ES-I3 (cell line): Measurements from ENCODE around the gene KRT40.

Experiments
- H3K36me3 ChIP-seq: 2 replicates; pipeline ENCODE4 v1.6.1; 2013; ENCODE audit warnings: mild to moderate bottlenecking, low read length, control low read depth, moderate library complexity; ENCODE audit not compliant: insufficient read depth
- H3K4me1 ChIP-seq: 2 replicates; pipeline ENCODE4 v1.6.1; 2013; ENCODE audit warnings: mild to moderate bottlenecking, control low read depth, low read length; ENCODE audit not compliant: insufficient read depth
- H3K9ac ChIP-seq: 2 replicates; pipeline ENCODE4 v1.6.1; 2013; ENCODE audit warnings: low read depth, mild to moderate bottlenecking, low read length, moderate library complexity
- H3K9me3 ChIP-seq: 2 replicates; pipeline ENCODE4 v1.6.1; 2013; ENCODE audit warnings: mild to moderate bottlenecking, low read length, moderate library complexity; ENCODE audit not compliant: control insufficient read depth, insufficient read depth

Gene KRT40

GRCh38 chr17:40984226-40984625 lies at the start of gene KRT40:
Gene KRT40 (minus strand): TSS chr17:40984326. CDS start chr17:40984273, 53 bp downstream.
- Histone ChIP-seq H3K9ac (no peak within 1 kb of the TSS), H3K36me3 (no peaks in the 10 kb centered on the region), H3K4me1 (peaks cover 8% of the 10 kb centered on the region; the same call in 1 of the 2 replicates), H3K9me3 (no peaks in the 10 kb centered on the region)

GRCh38 chr17:41029633-41030245 lies 45.6 kb upstream of the KRT40 start, which contains the start of gene KRTAP1-4:
Gene KRTAP1-4 (minus strand): TSS chr17:41030195. CDS start chr17:41030078, 117 bp downstream.
- no peak within 1 kb of the TSS for H3K9ac ChIP-seq

DNA sequence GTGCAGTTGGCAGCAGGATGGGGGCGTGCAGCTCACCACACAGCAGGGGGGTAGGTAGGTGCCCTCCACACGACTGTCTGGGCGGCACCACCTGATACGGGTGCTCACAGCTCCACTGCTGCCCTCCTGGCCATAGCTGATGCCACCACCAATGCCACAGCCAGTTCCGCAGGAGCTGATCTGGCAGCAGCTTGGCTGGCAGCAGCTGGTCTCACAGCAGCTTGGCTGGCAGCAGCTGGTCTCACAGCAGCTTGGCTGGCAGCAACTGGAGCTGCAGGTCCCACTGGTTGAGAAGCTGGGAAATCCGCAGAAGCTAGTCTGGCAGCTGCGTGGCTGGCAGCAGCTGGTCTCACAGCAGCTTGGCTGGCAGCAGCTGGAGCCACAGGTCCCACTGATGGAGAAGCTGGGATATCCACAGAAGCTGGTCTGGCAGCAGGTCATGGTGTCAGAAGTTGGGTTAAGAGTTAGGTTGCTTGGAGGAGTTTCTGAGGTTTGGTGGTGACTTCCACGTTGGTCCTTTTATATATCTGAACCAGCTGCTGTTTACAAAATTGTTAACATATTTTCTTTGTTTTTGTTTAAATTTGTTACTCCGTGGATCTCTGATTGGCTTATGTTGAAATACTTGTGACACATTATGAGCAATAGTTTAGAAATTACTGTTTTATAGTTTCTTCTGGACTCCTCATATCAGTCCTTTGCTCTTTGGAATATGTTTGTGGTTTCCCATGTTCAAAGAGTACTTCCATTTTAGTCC lies 42.8 kb upstream of the KRT40 start, which contains the start of gene KRTAP1-5:
Gene KRTAP1-5 (minus strand): TSS at position 494 of the 757 bp plus-strand sequence. CDS start 53 bp downstream, at position 441.
- Histone ChIP-seq H3K36me3 (no peaks in the 10 kb centered on the region), H3K9ac (no peak within 1 kb of the TSS), H3K4me1 (no peaks in the 10 kb centered on the region), H3K9me3 (no peaks in the 10 kb centered on the region)

More at GRCh38 chr17:41029633-41030245, 45.6 kb upstream of the KRT40 start, which contains the start of gene KRTAP1-4:
- no peaks in the 10 kb centered on the region for H3K9me3 ChIP-seq
- no peaks in the 10 kb centered on the region for H3K36me3 ChIP-seq
- no peaks in the 10 kb centered on the region for H3K4me1 ChIP-seq

- no peaks in the 10 kb centered on the region for H3K9me3 ChIP-seq
- H3K9ac ChIP-seq = no peak overlapping the region
- H3K4me1 ChIP-seq = no peaks in the 10 kb centered on the region
- no peaks in the 10 kb centered on the region for H3K36me3 ChIP-seq
These were observed 40.6 kb upstream of the KRT40 start for GRCh38 chr17:41024697-41025096.

- H3K9me3 ChIP-seq = no peaks in the 10 kb centered on the region
- H3K9ac ChIP-seq = no peak overlapping the region
- no peaks in the 10 kb centered on the region for H3K4me1 ChIP-seq
- H3K36me3 ChIP-seq = no peaks in the 10 kb centered on the region
These were observed 36.2 kb upstream of the KRT40 start for GRCh38 chr17:41020336-41020735.

GRCh38 chr17:41019415-41019814 lies 35.3 kb upstream of the KRT40 start:
- no peak overlapping the region for H3K9ac ChIP-seq
- no peaks in the 10 kb centered on the region for H3K4me1 ChIP-seq
- H3K36me3 ChIP-seq = no peaks in the 10 kb centered on the region
- no peaks in the 10 kb centered on the region for H3K9me3 ChIP-seq

- Histone ChIP-seq H3K4me1 (no peaks in the 10 kb centered on the region), H3K9ac (no peak overlapping the region), H3K36me3 (no peaks in the 10 kb centered on the region), H3K9me3 (no peaks in the 10 kb centered on the region)
These were observed 34.4 kb upstream of the KRT40 start for GRCh38 chr17:41018541-41018940.

DNA sequence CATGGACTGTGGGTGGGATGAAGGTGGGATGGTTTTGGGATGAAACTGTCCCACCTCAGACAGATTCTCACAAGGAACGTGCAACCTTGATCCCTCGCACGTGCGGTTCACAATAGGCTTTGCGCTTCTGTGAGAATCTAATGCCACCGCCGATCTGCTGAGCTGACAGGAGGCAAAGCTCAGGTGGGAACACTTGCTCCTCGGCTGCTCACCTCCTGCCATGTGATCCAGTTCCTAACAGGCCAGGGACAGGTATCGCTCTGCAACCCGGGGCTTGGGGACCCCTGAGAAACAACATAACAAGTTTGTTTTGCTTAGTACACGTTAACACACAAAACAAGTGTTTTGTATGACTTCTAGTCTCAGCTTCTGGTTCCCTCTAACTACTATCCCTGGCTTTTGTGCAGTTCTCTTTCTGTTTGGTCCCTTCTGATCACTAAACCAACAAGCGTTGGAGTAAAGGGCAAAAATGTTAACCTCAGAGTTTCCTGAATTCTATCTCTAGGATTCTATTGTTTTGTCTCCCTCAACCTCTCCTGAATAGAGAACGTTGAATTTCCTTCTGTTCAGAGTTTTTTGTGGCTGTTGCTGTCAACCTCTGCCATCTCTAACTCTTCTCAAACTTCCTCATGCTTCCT lies 32.6 kb upstream of the KRT40 start:
- Histone ChIP-seq H3K4me1 (no peaks in the 10 kb centered on the region), H3K9me3 (no peaks in the 10 kb centered on the region), H3K36me3 (no peaks in the 10 kb centered on the region), H3K9ac (no peak overlapping the region)

GRCh38 chr17:41015454-41015853 lies 31.3 kb upstream of the KRT40 start:
- Histone ChIP-seq H3K9ac (no peak overlapping the region), H3K36me3 (no peaks in the 10 kb centered on the region), H3K9me3 (no peaks in the 10 kb centered on the region), H3K4me1 (no peaks in the 10 kb centered on the region)

DNA sequence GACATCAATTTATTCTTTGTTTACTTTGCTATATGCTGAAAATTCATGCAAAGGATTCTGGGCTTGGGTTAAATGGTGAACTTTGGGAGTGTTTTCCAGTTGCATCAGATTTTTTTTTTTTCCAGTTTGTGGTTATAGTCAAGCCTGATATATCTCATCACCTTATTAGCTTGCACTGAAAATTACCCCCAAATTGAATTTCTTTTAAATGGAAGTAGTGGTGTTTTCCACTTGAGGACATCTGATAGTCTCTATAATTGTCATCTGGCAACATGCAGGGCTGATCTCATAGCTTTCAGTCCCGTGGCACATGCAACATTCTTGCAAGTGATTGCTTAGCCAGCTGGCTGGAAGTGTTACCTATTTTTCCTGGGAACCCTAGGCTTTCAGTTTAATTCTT lies 29.5 kb upstream of the KRT40 start:
- no peak overlapping the region for H3K9ac ChIP-seq
- no peaks in the 10 kb centered on the region for H3K9me3 ChIP-seq
- H3K4me1 ChIP-seq = peaks cover 14% of the 10 kb centered on the region
- H3K36me3 ChIP-seq = no peaks in the 10 kb centered on the region

DNA sequence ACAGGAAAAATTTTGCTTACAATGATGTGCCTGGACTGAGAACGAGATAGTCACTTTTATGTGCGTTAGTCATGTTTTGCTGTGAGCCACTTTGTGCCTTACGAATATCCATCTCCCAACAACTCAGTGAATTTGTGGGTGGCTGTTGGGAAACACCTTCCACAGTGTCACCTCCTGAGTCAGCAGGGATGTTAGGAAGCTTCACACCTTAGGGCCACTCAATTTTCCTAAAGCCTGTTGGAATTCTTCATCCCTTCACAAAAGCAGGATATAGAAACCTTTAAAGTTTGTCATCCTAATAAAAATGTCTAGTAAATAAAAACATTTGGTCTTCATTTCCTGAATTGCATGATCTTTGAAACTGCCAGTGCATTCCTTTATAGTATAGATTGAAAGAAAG lies 29.1 kb upstream of the KRT40 start:
- Histone ChIP-seq H3K9ac (no peak overlapping the region), H3K9me3 (no peaks in the 10 kb centered on the region), H3K36me3 (no peaks in the 10 kb centered on the region), H3K4me1 (peaks cover 14% of the 10 kb centered on the region)

DNA sequence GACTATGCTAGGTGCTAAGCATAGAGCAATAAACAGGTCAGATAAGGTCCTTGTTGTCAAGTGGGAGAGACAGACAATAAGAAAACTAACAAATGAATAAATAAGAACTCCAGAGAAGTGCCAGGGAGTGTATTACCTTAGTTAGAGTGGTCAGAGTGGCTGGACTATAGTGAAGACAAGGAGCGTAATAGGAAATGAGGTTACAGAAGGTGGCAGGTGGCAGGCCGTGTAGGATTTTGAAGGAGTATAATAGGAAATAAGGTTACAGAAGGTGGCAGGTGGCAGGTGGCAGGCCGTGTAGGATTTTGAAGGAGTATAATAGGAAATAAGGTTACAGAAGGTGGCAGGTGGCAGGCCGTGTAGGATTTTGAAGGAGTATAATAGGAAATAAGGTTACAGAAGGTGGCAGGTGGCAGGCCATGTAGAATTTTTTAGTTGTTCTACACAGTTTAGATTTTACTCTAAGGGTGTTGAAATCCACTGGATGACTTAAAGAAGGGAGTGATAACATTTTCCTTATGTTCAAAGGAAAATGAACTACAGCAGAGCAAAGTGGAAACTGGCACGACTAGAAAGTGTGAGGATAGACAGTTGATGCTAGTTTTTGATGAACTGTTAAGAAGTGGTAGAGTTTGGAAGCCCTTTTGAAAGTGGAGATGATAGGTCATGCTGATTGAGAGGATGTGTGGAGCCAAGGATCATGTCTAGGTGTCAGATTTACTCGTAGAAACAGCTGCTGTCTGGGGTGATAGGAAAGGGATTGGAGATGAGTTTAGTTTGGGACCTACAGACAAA lies 28.4 kb upstream of the KRT40 start:
- H3K4me1 ChIP-seq = peaks cover 14% of the 10 kb centered on the region
- no peaks in the 10 kb centered on the region for H3K9me3 ChIP-seq
- no peaks in the 10 kb centered on the region for H3K36me3 ChIP-seq
- no peak overlapping the region for H3K9ac ChIP-seq

GRCh38 chr17:41010441-41010840 lies 26.3 kb upstream of the KRT40 start:
- H3K9ac ChIP-seq = no peak overlapping the region
- no peaks in the 10 kb centered on the region for H3K9me3 ChIP-seq
- no peaks in the 10 kb centered on the region for H3K36me3 ChIP-seq
- peaks cover 14% of the 10 kb centered on the region for H3K4me1 ChIP-seq

- Histone ChIP-seq H3K4me1 (peaks cover 14% of the 10 kb centered on the region), H3K9me3 (no peaks in the 10 kb centered on the region), H3K36me3 (no peaks in the 10 kb centered on the region), H3K9ac (no peak overlapping the region)
These were observed 25.8 kb upstream of the KRT40 start for GRCh38 chr17:41009936-41010335.
